Endothelial cell of umbilical vein (primary cell): Measurements from ENCODE around the gene POLN. TPM values are rescaled to one million over a fixed set of nuclear protein-coding genes. Genes with fewer than 3 reads are reported as not detected.

Experiments used
- BruUV-seq: library from RNA; stranded (reverse); fragments of 400-500 nt; replicated peaks from 2 replicates; lab custom pipeline; 2021; lab: Mats Ljungman, UMichigan
- CTCF ChIA-PET: fragments of 300-600, 350-600 bp; sonication (Branson Sonifier 250); formaldehyde crosslinking; loops from one replicate; lab custom pipeline; 2021; ENCODE audit warnings: antibody characterized with exemption, inconsistent platforms; lab: Charles Lee
- POLR2A ChIA-PET: fragments of 300-600, 350-600 bp; sonication (Branson Sonifier 250); formaldehyde crosslinking; loops from one replicate; lab custom pipeline; 2021; ENCODE audit warnings: antibody characterized with exemption, inconsistent platforms; lab: Charles Lee
- DNase-seq: peaks from one replicate; pipeline ENCODE4 v3.0.0-alpha.2; 2011; ENCODE audit warnings: low read depth, low spot score
- FAIRE-seq: peaks from 2 replicates; lab custom pipeline; 2011; peaks lifted over from hg19 to GRCh38; lab: Jason Lieb, UNC
- H2AFZ ChIP-seq: 2 replicates; pipeline ENCODE4 v1.6.0; 2012; ENCODE audit warnings: low read depth, low read length, control low read depth, inconsistent platforms
- H3K27ac ChIP-seq: 2 replicates; pipeline ENCODE4 v1.5.1; 2011; ENCODE audit warnings: low read depth, mild to moderate bottlenecking, control low read depth, low read length, moderate library complexity; ENCODE audit not compliant: insufficient read depth
- H3K27me3 ChIP-seq, 2 experiments: 2 replicates each; pipeline versions ENCODE4 v1.6.0 to v1.6.1; 2011; ENCODE audit warnings: low read length in 2 of 2, mixed read lengths in 1 of 2; ENCODE audit not compliant: control insufficient read depth in 2 of 2, insufficient read depth in 2 of 2
- H3K36me3 ChIP-seq, 2 experiments: 2 replicates in 1 of 2; 3 replicates in 1 of 2; pipeline ENCODE4 v1.5.1; 2011; ENCODE audit warnings: low read length in 2 of 2, mild to moderate bottlenecking in 1 of 2, moderate library complexity in 1 of 2; ENCODE audit not compliant: control insufficient read depth in 2 of 2, insufficient read depth in 2 of 2; ENCODE audit errors: extremely low read depth in 1 of 2
- H3K4me1 ChIP-seq: 3 replicates; pipeline ENCODE4 v1.5.1; 2011; ENCODE audit warnings: mild to moderate bottlenecking, low read length; ENCODE audit not compliant: control insufficient read depth, insufficient read depth; ENCODE audit errors: extremely low read depth
- H3K4me2 ChIP-seq: 2 replicates; pipeline ENCODE4 v1.6.1; 2011; ENCODE audit warnings: low read length, control low read depth, mixed read lengths; ENCODE audit not compliant: insufficient read depth
- H3K4me3 ChIP-seq, 3 experiments: fragments of 200-600 bp in 1 of 3; sonication (generic), shearing (Covaris generic) in 1 of 3; replicated peaks in 1 of 3; 2 replicates each; pipeline ENCODE4 v1.5.1; 2011 to 2016; ENCODE audit warnings: control low read depth in 3 of 3, low read length in 3 of 3, mild to moderate bottlenecking in 2 of 3, inconsistent platforms in 1 of 3, low read depth in 1 of 3, moderate library complexity in 1 of 3; ENCODE audit not compliant: insufficient read depth in 1 of 3
- H3K79me2 ChIP-seq: 2 replicates; pipeline ENCODE4 v1.6.0; 2012; ENCODE audit warnings: low read length, inconsistent platforms; ENCODE audit not compliant: control insufficient read depth, insufficient read depth
- H3K9ac ChIP-seq: replicated peaks from 2 replicates; pipeline ENCODE3; 2011; ENCODE audit warnings: low read length, control low read depth; ENCODE audit not compliant: insufficient read depth; ENCODE audit errors: extremely low read depth
- H3K9me1 ChIP-seq: replicated peaks from 3 replicates; pipeline ENCODE4 v1.6.0; 2011; ENCODE audit warnings: mild to moderate bottlenecking, low read length; ENCODE audit not compliant: control insufficient read depth, insufficient read depth; ENCODE audit errors: extremely low read depth
- H3K9me3 ChIP-seq: replicated peaks from 2 replicates; pipeline ENCODE4 v1.5.1; 2012; ENCODE audit warnings: low read length, inconsistent platforms; ENCODE audit not compliant: control insufficient read depth, insufficient read depth
- H4K20me1 ChIP-seq: replicated peaks from 2 replicates; pipeline ENCODE3; 2011; ENCODE audit warnings: mild to moderate bottlenecking, low read length; ENCODE audit not compliant: control insufficient read depth, insufficient read depth; ENCODE audit errors: extremely low read depth
- EZH2 ChIP-seq: IDR thresholded peaks from 2 replicates; pipeline ENCODE4 v1.6.1; 2012; ENCODE audit warnings: borderline replicate concordance, low read depth, mild to moderate bottlenecking, moderate library complexity, low read length, inconsistent platforms; ENCODE audit not compliant: severe bottlenecking
- FOS ChIP-seq: IDR thresholded peaks from 2 replicates; pipeline ENCODE4 v1.6.1; 2011; ENCODE audit warnings: mild to moderate bottlenecking, low read length, moderate library complexity, borderline replicate concordance; ENCODE audit not compliant: insufficient read depth
- GATA2 ChIP-seq: IDR thresholded peaks from 2 replicates; pipeline ENCODE4 v1.7.0; 2011; ENCODE audit warnings: low read depth, mild to moderate bottlenecking, moderate library complexity, mixed read lengths, low read length; ENCODE audit not compliant: insufficient read length, insufficient read depth
- JUN ChIP-seq: IDR thresholded peaks from 2 replicates; pipeline ENCODE4 v1.6.1; 2011; ENCODE audit warnings: borderline replicate concordance, low read depth; ENCODE audit not compliant: insufficient read length, insufficient read depth
- MAX ChIP-seq: IDR thresholded peaks from 2 replicates; pipeline ENCODE4 v1.6.1; 2011; ENCODE audit not compliant: insufficient read depth, insufficient read length
- MYC ChIP-seq: IDR thresholded peaks from one replicate; pipeline ENCODE4 v1.6.1; 2011; ENCODE audit warnings: mild to moderate bottlenecking, low read depth, low read length
- POLR2A ChIP-seq: IDR thresholded peaks from 2 replicates; pipeline ENCODE4 v1.6.1; 2012; ENCODE audit warnings: low read depth, mild to moderate bottlenecking, control low read depth, low read length
- POLR2AphosphoS5 ChIP-seq: IDR thresholded peaks from 2 replicates; pipeline ENCODE4 v1.6.1; 2012; ENCODE audit warnings: low read depth, mild to moderate bottlenecking, control low read depth, low read length, moderate library complexity; ENCODE audit not compliant: insufficient read depth
- dilution Hi-C: fragments of 300-500 bp; cut with MboI; formaldehyde crosslinking; loops from one replicate; pipeline ENCODE4 v1.15.0; 2019; ENCODE audit warnings: low sequenced_read_pairs; ENCODE audit not compliant: extremely low pct_ligation_motif_present
- intact Hi-C: fragments of 100-400 bp; cut with micrococcal nuclease; formaldehyde crosslinking; loops from one replicate; pipeline ENCODE4 v1.10.0; 2022
- polyA plus RNA-seq, 4 experiments: library from polyadenylated mRNA; depleted of rRNA in 3 of 4; stranded (reverse) in 3 of 4; unstranded in 1 of 4; fragments of >200 nt; gene quantifications; 2 replicates each; pipeline versions ENCODE4 v1.2.1 to v1.2.3, GENCODE V29; 2011 to 2012; ENCODE audit warnings: missing spikeins in 1 of 4
- total RNA-seq: library from RNA; stranded (reverse); gene quantifications from 2 replicates; pipeline ENCODE4 v1.2.3, GENCODE V29; 2021
- TF ChIP-seq, protein P1 (sequence below), 2 donors: IDR thresholded peaks; 1 replicate in 1 of 2; 2 replicates in 1 of 2; pipeline ENCODE4 v1.5.1; 2011; ENCODE audit warnings: low read length in 2 of 2, mild to moderate bottlenecking in 2 of 2, moderate library complexity in 2 of 2, control low read depth in 1 of 2, inconsistent platforms in 1 of 2, low read depth in 1 of 2; ENCODE audit not compliant: insufficient read depth in 1 of 2; ENCODE audit errors: extremely low read depth in 1 of 2

Gene POLN
- total and polyA plus RNA-seq, 2 donors (not counting 3 experiments of a cell fraction or from before 2014, with no cell fraction given), result 1.3 to 4.2 TPM

DNA sequence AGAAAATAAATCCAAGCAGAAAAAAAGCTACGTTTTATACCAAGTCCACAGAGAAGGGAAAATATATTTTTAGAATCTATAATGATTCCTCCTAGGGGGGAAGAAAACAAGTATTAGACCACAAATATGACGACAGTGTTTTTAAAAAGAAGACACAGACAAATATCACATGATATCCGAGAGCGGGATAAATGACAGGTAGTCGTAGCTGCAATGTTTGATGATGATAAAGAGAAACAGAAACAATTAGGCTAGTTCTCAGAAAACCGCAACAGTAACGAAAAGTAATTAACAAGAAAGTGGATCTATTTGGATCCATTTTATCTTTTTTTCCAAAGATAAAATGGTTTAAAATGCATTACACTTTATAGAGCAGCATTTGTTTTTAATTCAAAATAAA lies 918 bp downstream of the POLN start:
- BruUV-seq, result no TSS peak
- Histone ChIP-seq H3K27me3 (no peaks in the 10 kb centered on the region), H3K4me1 (peaks cover 33% of the 10 kb centered on the region), H3K9me1 (no peaks in the 10 kb centered on the region), H3K27ac (peak overlapping the region; percentile 30), H3K4me3 (peak overlapping the region; percentile 63 to 97 (median 97)), H4K20me1 (peaks cover 5% of the 10 kb centered on the region), H3K9ac (peak overlapping the region; percentile 70), H3K4me2 (peak overlapping the region; percentile 97), H2AFZ (no peak overlapping the region), H3K79me2 (peaks cover 49% of the 10 kb centered on the region), H3K9me3 (no peaks in the 10 kb centered on the region), H3K36me3 (peaks cover 0 to 7% of the 10 kb centered on the region in 2 experiments)
- intact Hi-C loops (loop anchor here (5.0 kb wide), 1 partner anchor 226 kb away; the partner anchor contains the start of gene RNF4), dilution Hi-C loops (no loop called here)
- FAIRE-seq (no peak), DNase-seq (no peak)
- TF ChIP-seq FOS, result no peak
- CTCF ChIA-PET, result interaction anchor here (1.1 to 5.9 kb wide), 7 partner anchors 9 to 204 kb away, joined by 3 to 49 read pairs (median 3); no protein-coding TSS in a partner anchor
- POLR2A ChIA-PET, result interaction anchor here (1.0 kb wide), 1 partner anchor 17 kb away, joined by 3 read pairs; no protein-coding TSS in a partner anchor

DNA sequence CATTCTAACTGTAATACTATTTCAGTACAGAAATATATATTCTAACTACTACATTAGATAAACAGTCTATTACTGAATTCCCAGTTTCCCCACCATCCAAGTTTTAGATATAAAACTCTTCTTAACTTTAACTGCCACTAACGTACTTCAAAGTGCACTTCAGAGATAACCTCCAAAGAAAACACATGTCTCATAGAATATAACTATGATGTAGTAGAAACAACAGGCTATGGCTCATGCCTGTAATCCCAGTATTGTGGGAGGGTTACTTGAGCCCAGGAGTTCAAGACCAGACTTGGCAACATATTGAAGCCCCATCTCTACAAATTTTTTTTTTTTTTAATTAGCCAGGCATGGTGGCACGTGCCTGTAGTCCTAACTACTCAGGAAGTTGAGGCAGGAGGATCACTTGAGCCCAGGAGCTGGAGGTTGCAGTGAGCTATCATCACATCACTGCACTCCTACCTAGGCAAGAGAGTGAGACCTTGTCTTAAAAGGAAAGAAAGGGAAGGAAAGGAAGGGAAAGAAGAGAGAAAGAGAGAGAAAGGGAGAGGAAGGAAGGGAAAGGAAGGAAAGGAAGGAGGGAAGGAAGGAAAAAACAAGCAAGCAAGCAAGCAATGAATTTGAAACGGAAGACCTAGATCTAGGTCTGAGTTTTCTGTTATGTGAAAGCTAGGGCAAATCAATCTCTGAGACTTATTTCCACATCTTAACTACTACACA lies 4.8 kb downstream of the POLN start:
- Histone ChIP-seq H2AFZ (no peak overlapping the region), H3K4me3 (no peak overlapping the region), H3K4me1 (peaks cover 30% of the 10 kb centered on the region), H3K27me3 (no peaks in the 10 kb centered on the region), H3K79me2 (peaks cover 49% of the 10 kb centered on the region), H3K4me2 (no peak overlapping the region), H4K20me1 (peaks cover 5% of the 10 kb centered on the region), H3K9me3 (no peaks in the 10 kb centered on the region), H3K36me3 (peaks cover 3 to 11% of the 10 kb centered on the region in 2 experiments), H3K9ac (no peak overlapping the region), H3K9me1 (no peaks in the 10 kb centered on the region), H3K27ac (no peak overlapping the region)
- FAIRE-seq (no peak), DNase-seq (no peak)
- BruUV-seq, result no TSS peak
- CTCF ChIA-PET, result interaction anchor here (0.7 to 5.9 kb wide), 3 partner anchors 17 to 206 kb away, joined by 3 to 49 read pairs (median 3); no protein-coding TSS in a partner anchor
- no peak for TF ChIP-seq EZH2
- no peak for TF ChIP-seq POLR2AphosphoS5
- TF ChIP-seq JUN, result no peak
- no peak for TF ChIP-seq GATA2
- TF ChIP-seq FOS, result no peak
- TF ChIP-seq MAX, result no peak
- TF ChIP-seq MYC, result no peak
- TF ChIP-seq, protein P1, sequence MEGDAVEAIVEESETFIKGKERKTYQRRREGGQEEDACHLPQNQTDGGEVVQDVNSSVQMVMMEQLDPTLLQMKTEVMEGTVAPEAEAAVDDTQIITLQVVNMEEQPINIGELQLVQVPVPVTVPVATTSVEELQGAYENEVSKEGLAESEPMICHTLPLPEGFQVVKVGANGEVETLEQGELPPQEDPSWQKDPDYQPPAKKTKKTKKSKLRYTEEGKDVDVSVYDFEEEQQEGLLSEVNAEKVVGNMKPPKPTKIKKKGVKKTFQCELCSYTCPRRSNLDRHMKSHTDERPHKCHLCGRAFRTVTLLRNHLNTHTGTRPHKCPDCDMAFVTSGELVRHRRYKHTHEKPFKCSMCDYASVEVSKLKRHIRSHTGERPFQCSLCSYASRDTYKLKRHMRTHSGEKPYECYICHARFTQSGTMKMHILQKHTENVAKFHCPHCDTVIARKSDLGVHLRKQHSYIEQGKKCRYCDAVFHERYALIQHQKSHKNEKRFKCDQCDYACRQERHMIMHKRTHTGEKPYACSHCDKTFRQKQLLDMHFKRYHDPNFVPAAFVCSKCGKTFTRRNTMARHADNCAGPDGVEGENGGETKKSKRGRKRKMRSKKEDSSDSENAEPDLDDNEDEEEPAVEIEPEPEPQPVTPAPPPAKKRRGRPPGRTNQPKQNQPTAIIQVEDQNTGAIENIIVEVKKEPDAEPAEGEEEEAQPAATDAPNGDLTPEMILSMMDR (IDR thresholded peaks at IDR 0.05; ENCODE audit: extremely low read depth in 1 of 2, insufficient read depth in 1 of 2, low read depth in 1 of 2, low read length in 2 of 2), result no peak
- TF ChIP-seq POLR2A, result no peak
- intact Hi-C loops, result no loop called here
- dilution Hi-C loops, result no loop called here
- POLR2A ChIA-PET, result interaction anchor here (1.3 kb wide), 1 partner anchor 25 kb away, joined by 5 read pairs; the partner anchor contains the start of gene MXD4
